ENCODE measurements around the gene JMJD8. TPM values are rescaled to one million over a fixed set of nuclear protein-coding genes. Genes with fewer than 3 reads are reported as not detected.

Gene JMJD8
- total and polyA plus RNA-seq, 12 donors, result 50.8 to 137 (median 93.1) TPM

DNA sequence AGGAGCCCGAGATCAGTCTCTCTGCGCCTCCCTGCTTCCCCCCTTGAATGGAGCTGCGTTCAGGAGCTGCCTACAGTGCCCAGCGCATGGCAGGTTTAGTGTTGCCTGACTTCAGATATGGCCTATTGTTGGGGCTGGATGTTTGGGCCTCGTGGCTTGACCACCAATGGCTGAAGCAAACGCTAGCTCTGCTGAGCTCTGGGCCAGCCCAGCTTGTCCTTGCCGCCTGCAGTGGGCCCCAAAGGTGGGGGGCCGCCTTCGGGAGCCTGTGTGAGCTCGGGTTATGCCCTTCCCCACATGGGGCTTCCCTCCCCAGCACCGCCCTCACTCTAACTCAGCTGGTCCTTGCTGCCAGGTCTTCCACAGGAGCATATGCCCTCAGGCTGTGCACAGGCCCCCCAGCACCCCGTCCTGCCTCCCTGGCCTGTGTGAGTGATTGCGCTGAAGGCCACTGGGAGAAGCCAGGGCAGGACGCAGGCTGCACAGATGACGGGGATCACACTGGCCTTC is 46.0 kb downstream of the JMJD8 start:
- peak in 6 of 7 donors; percentile 84 to 92 (median 88) for DNase-seq
- WGBS, 4 donors, result 44 to 66% (median 46%) methylated on average over 10 to 15 of the region's 15 CpGs; no CpG with 5 or more reads in 1 of the 4 donors
- H3K27ac ChIP-seq, result peak overlapping the region; percentile 87 to 98 (median 98)
- no peak overlapping the region for H3K4me3 ChIP-seq
- H3K4me1 ChIP-seq (replicated peaks in 1 of 2), result peaks cover 36 to 38% of the 10 kb centered on the region in 2 donors
- TF ChIP-seq POLR2A (IDR thresholded peaks at IDR 0.05), result peak in 1 of 2 donors; percentile 83
- TF ChIP-seq, protein P1, sequence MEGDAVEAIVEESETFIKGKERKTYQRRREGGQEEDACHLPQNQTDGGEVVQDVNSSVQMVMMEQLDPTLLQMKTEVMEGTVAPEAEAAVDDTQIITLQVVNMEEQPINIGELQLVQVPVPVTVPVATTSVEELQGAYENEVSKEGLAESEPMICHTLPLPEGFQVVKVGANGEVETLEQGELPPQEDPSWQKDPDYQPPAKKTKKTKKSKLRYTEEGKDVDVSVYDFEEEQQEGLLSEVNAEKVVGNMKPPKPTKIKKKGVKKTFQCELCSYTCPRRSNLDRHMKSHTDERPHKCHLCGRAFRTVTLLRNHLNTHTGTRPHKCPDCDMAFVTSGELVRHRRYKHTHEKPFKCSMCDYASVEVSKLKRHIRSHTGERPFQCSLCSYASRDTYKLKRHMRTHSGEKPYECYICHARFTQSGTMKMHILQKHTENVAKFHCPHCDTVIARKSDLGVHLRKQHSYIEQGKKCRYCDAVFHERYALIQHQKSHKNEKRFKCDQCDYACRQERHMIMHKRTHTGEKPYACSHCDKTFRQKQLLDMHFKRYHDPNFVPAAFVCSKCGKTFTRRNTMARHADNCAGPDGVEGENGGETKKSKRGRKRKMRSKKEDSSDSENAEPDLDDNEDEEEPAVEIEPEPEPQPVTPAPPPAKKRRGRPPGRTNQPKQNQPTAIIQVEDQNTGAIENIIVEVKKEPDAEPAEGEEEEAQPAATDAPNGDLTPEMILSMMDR (IDR thresholded peaks at IDR 0.05), result no peak
- no peaks in the 10 kb centered on the region for H3K36me3 ChIP-seq (replicated peaks in 1 of 2)
- H3K9me3 ChIP-seq (replicated peaks in 1 of 3), result no peaks in the 10 kb centered on the region
- intact Hi-C loops (cut with DNase I), result no loop called here
- no peaks in the 10 kb centered on the region for H3K27me3 ChIP-seq

DNA sequence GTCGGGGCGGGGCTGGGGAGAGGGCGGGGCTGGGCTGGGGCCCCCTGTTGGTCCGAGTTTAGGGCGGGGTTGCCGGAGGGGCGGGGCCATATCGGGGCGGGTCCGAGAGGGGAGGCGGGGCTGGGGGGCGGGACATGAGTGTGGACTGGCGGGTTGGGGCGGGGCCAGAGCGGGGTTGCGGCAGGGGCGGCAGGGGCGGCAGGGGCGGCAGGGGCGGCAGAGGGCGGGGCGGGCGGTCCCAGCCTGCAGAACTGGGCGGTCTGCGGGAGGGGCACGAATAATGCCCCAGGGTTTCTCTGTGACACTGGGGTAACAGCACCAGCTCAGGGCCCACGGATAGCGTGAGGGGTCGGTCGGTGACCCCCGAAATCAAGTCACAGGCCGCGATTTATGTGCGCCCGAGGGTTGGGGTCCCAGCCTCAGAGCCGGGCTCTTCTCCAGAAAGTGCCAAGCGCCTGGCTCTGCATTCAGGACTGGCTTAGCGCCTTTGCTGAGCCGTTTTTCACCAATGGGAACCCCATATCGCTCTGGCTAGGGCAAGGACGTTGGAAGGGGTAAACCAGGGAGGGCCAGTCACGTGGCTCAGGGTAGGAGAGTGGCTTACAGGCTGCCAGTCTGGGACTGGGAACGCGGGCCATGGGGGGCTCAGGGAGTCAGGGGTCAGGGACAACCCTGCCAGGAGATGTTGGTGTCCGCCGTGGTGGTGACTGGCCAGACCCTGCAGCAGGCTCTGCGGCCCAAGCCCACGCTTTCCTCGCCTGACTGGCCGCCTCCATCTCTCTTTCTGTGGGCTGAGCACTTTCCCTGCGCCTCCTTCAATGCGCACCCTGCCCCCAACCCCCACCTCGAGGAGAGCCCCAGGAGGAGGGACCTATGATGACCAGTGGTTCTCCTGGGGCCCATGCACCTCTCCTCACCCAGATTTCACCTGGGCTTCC is 46.8 kb downstream of the JMJD8 start:
- Histone ChIP-seq H3K27ac (peak overlapping the region; percentile 98), H3K27me3 (no peaks in the 10 kb centered on the region), H3K4me1 (replicated peaks in 1 of 2) (peaks cover 29 to 30% of the 10 kb centered on the region in 2 donors), H3K36me3 (replicated peaks in 1 of 2) (no peaks in the 10 kb centered on the region), H3K9me3 (replicated peaks in 1 of 3) (no peaks in the 10 kb centered on the region), H3K4me3 (peak overlapping the region in 2 of 4 donors; percentile 68 to 91)
- intact Hi-C loops (cut with DNase I), result no loop called here
- WGBS, 4 donors, result 7 to 29% (median 11%) methylated on average over 3 to 53 of the region's 53 CpGs
- DNase-seq, result peak; percentile 92 to 95 (median 95)
- TF ChIP-seq, protein P1 (IDR thresholded peaks at IDR 0.05), result no peak
- peak in 1 of 2 donors; percentile 40 for TF ChIP-seq POLR2A (IDR thresholded peaks at IDR 0.05)

DNA sequence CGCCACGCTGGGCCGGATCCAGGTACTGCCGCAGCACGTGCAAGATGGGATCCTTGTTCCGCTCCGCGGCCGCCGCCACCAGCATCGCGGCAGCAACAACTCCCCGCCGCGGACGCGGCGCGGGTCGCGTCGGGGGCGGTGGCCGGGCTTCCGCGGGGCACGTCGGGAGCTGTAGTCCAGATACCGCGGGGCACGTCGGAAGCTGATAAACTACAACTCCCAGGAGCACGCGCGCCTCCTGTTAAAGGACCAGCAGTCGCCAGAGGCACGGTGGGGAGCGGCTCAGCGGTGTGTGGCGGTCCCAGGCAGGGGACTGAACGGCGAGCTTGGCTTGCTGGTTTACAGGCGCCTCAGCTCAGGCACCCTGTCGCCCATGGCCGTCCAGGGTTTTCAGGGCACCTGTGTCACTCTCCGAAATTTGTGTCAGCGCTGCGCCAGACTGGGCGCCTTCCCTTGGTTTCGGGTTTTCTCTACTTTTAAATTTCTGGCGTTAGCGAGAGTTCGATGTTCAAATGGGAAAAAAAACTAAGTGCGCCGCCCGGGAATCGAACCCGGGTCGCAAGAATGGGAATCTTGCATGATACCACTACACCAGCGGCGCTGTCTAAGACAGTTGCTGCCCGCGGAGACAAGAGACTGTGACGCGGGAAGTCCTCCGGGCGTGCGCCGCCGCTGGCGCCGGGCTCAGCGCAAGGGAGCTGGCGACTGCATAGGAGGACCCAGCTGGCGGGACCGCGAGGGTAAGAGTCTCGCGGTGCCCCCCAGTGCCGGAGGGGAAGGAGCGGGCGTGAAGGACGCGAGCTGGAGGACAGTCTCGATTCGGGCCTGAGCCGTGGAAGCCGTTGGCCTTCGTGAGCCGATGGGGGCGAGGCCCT is 47.7 kb downstream of the JMJD8 start, which contains the start of gene METTL26:
Gene METTL26 (minus strand): TSS at position 100 of the 875 bp plus-strand sequence. CDS start 15 bp downstream, at position 85.
- peak; percentile 93 to 98 (median 97) for DNase-seq
- peak within 1 kb of the TSS; percentile 84 to 98 (median 98) for H3K27ac ChIP-seq
- intact Hi-C loops (cut with DNase I), result no loop called here
- TF ChIP-seq, protein P1 (IDR thresholded peaks at IDR 0.05), result peak in 1 of 6 experiments; percentile 25
- peak; percentile 35 to 55 for TF ChIP-seq POLR2A (IDR thresholded peaks at IDR 0.05)
- H3K4me3 ChIP-seq, result peak within 1 kb of the TSS; percentile 62 to 91 (median 68)
- no peaks in the 10 kb centered on the region for H3K36me3 ChIP-seq (replicated peaks in 1 of 2)
- no peaks in the 10 kb centered on the region for H3K27me3 ChIP-seq
- 0 to 2% (median 0%) methylated on average over 26 to 91 of the region's 91 CpGs for WGBS, 4 donors
- H3K4me1 ChIP-seq (replicated peaks in 1 of 2), result peaks cover 29 to 30% of the 10 kb centered on the region in 2 donors
- H3K9me3 ChIP-seq (replicated peaks in 1 of 3), result no peaks in the 10 kb centered on the region

Data from adrenal gland (tissue), 12 donors.